ENCODE results near the gene AK4.
A peak's percentile ranks its signal among the peaks of the same experiment; 100 is the strongest.

AK4 gene

GRCh38 chr1:65229754-65230339 is 81.8 kb downstream of the AK4 start:
- Mint-ChIP-seq H3K27ac (no peak overlapping the region), H3K36me3 (ENCODE audit: low read depth) (no peaks in the 10 kb centered on the region), H3K27me3 (ENCODE audit: low read depth) (no peaks in the 10 kb centered on the region), H3K4me1 (no peaks in the 10 kb centered on the region), H3K4me3 (no peak overlapping the region), H3K9me3 (peaks cover 2% of the 10 kb centered on the region)
- TF ChIP-seq CTCF (IDR thresholded peaks at IDR 0.05; ENCODE audit: unreplicated experiment in 3 of 3), result no peak

- no peak overlapping the region for H3K4me3 Mint-ChIP-seq
- H3K9me3 Mint-ChIP-seq, result peaks cover 9% of the 10 kb centered on the region
- H3K27ac Mint-ChIP-seq, result peak overlapping the region in 1 of 3 experiments; percentile 0
- TF ChIP-seq CTCF (IDR thresholded peaks at IDR 0.05; ENCODE audit: unreplicated experiment in 3 of 3), result no peak
- H3K27me3 Mint-ChIP-seq (ENCODE audit: low read depth), result no peaks in the 10 kb centered on the region
- H3K4me1 Mint-ChIP-seq, result no peaks in the 10 kb centered on the region
- H3K36me3 Mint-ChIP-seq (ENCODE audit: low read depth), result peaks cover 5% of the 10 kb centered on the region
Measured at GRCh38 chr1:65230731-65231481, 82.9 kb downstream of the AK4 start.

- H3K4me1 Mint-ChIP-seq, result no peaks in the 10 kb centered on the region
- no peak overlapping the region for H3K4me3 Mint-ChIP-seq
- peaks cover 18% of the 10 kb centered on the region for H3K9me3 Mint-ChIP-seq
- peaks cover 9% of the 10 kb centered on the region for H3K36me3 Mint-ChIP-seq (ENCODE audit: low read depth)
- no peak overlapping the region for H3K27ac Mint-ChIP-seq
- H3K27me3 Mint-ChIP-seq (ENCODE audit: low read depth), result no peaks in the 10 kb centered on the region
- no peak for TF ChIP-seq CTCF (IDR thresholded peaks at IDR 0.05; ENCODE audit: unreplicated experiment in 3 of 3)
Measured at GRCh38 chr1:65231718-65232330, 83.8 kb downstream of the AK4 start.

GRCh38 chr1:65232461-65232990 is 84.5 kb downstream of the AK4 start:
- no peaks in the 10 kb centered on the region for H3K4me1 Mint-ChIP-seq
- H3K4me3 Mint-ChIP-seq, result no peak overlapping the region

GRCh38 chr1:65233782-65234181 is 85.8 kb downstream of the AK4 start:
- H3K27me3 Mint-ChIP-seq (ENCODE audit: low read depth), result no peaks in the 10 kb centered on the region
- no peaks in the 10 kb centered on the region for H3K4me1 Mint-ChIP-seq
- H3K4me3 Mint-ChIP-seq, result no peak overlapping the region
- no peak for TF ChIP-seq CTCF (IDR thresholded peaks at IDR 0.05; ENCODE audit: unreplicated experiment in 3 of 3)
- peaks cover 23% of the 10 kb centered on the region for H3K9me3 Mint-ChIP-seq
- peaks cover 9% of the 10 kb centered on the region for H3K36me3 Mint-ChIP-seq (ENCODE audit: low read depth)
- H3K27ac Mint-ChIP-seq, result no peak overlapping the region

More at GRCh38 chr1:65232461-65232990, 84.5 kb downstream of the AK4 start:
- peaks cover 19% of the 10 kb centered on the region for H3K9me3 Mint-ChIP-seq
- TF ChIP-seq CTCF (IDR thresholded peaks at IDR 0.05; ENCODE audit: unreplicated experiment in 3 of 3), result no peak
- no peak overlapping the region for H3K27ac Mint-ChIP-seq
- no peaks in the 10 kb centered on the region for H3K27me3 Mint-ChIP-seq (ENCODE audit: low read depth)
- H3K36me3 Mint-ChIP-seq (ENCODE audit: low read depth), result peaks cover 9% of the 10 kb centered on the region
